Measurements from ENCODE around the gene SPATA18. TPM values are rescaled to one million over a fixed set of nuclear protein-coding genes. Genes with fewer than 3 reads are reported as not detected.
"Not testable (repeated sequence)": the region's sequence is repeated elsewhere in the genome, so short reads cannot be mapped to it uniquely, and the experiment has no call there.

SPATA18 gene
- total and polyA plus RNA-seq, 2 of the 13 experiments (the other 11 are each of a cell fraction or from before 2014, with no cell fraction given), result 5.7 to 13.2 TPM

DNA sequence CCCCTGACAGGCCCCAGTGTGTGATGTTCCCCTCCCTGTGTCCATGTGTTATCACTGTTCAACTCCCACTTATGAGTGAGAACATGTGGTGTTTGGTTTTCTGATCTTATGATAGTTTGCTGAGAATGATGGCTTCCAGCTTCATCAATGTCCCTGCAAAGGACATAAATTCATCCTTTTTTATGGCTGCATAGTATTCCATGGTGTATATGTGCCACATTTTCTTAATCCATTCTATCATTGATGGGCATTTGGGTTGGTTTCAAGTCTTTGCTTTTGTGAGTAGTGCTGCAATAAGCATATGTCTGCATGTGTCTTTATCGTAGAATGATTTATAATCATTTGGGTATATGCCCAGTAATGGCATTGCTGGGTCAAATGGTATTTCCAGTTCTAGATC is 35.3 kb downstream of the SPATA18 start:
- intact Hi-C loops (cut with micrococcal nuclease; ENCODE audit: unreplicated experiment); H3K4me3 ChIP-seq (replicated peaks in 1 of 3; ENCODE audit: insufficient read depth in 1 of 3, low read depth in 2 of 3, low read length in 3 of 3); H4K20me1 ChIP-seq (ENCODE audit: insufficient read depth, low read length); H3K9ac ChIP-seq (ENCODE audit: insufficient read depth, low read depth, low read length); H3K79me2 ChIP-seq (ENCODE audit: insufficient read depth, low read length); POLR2A ChIA-PET; H3K4me2 ChIP-seq (ENCODE audit: low read depth, low read length); DNase-seq (ENCODE audit: low spot score); H3K4me1 ChIP-seq (ENCODE audit: insufficient read depth, low read length); H3K9me3 ChIP-seq (ENCODE audit: low read length); H3K27ac ChIP-seq (ENCODE audit: extremely low read length, insufficient read depth, low read length); BruUV-seq (replicated peaks); H2AFZ ChIP-seq (ENCODE audit: low read length); CTCF ChIA-PET (ENCODE audit: low intra/inter-chr PET ratio, low total read pairs); ATAC-seq; H3K27me3 ChIP-seq (ENCODE audit: control insufficient read depth in 1 of 2, insufficient read depth in 2 of 2, low read length in 2 of 2); H3K36me3 ChIP-seq (replicated peaks in 1 of 2; ENCODE audit: control insufficient read depth in 1 of 2, insufficient read depth in 2 of 2, low read length in 2 of 2); in situ Hi-C loops (cut with HindIII; ENCODE audit: extremely low pct_ligation_motif_present, low pct_unique_long_range_greater_than_20kb); FAIRE-seq: not testable (repeated sequence)
- WGBS (ENCODE audit: low lambda C conversion rate), result 100% methylated on average over 1 of the region's 1 CpG

DNA sequence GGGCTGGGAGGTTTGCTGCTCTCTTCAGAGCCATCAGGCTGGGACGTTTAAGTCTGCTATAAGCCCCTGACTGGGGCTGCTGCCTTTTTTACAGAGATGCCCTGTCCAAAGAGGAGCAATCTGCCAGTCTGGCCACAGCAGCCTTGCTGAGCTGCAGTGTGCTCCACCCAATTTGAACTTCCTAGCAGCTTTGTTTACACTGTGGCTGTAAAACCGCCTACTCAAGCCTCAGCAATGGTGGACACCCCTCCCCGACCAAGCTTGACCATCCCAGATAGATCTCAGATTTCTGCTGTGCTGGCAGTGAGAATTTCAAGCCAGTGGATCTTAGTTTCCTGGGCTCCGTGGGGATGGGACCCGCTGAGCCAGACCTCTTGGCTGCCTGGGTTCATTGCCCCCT is 40.7 kb downstream of the SPATA18 start:
- BruUV-seq (replicated peaks), result no TSS peak
- no peak overlapping the region for H3K9ac ChIP-seq (ENCODE audit: insufficient read depth, low read depth, low read length)
- DNase-seq (ENCODE audit: low spot score) (peak; percentile 36), ATAC-seq (peak; percentile 60; the same call in 2 of the 3 replicates), FAIRE-seq (no peak)
- H3K79me2 ChIP-seq (ENCODE audit: insufficient read depth, low read length), result no peaks in the 10 kb centered on the region
- no peak overlapping the region for H3K4me3 ChIP-seq (replicated peaks in 1 of 3; ENCODE audit: insufficient read depth in 1 of 3, low read depth in 2 of 3, low read length in 3 of 3)
- in situ Hi-C loops (cut with HindIII; ENCODE audit: extremely low pct_ligation_motif_present, low pct_unique_long_range_greater_than_20kb), result no loop called here
- 70% methylated on average over 4 of the region's 5 CpGs for WGBS (ENCODE audit: low lambda C conversion rate)
- no peak overlapping the region for H2AFZ ChIP-seq (ENCODE audit: low read length)
- no peaks in the 10 kb centered on the region for H3K36me3 ChIP-seq (replicated peaks in 1 of 2; ENCODE audit: control insufficient read depth in 1 of 2, insufficient read depth in 2 of 2, low read length in 2 of 2)
- no peak overlapping the region for H3K27ac ChIP-seq (ENCODE audit: extremely low read length, insufficient read depth, low read length)
- no peaks in the 10 kb centered on the region for H4K20me1 ChIP-seq (ENCODE audit: insufficient read depth, low read length)
- no peaks in the 10 kb centered on the region for H3K9me3 ChIP-seq (ENCODE audit: low read length)
- H3K4me1 ChIP-seq (ENCODE audit: insufficient read depth, low read length), result peaks cover 17% of the 10 kb centered on the region
- POLR2A ChIA-PET, result no interaction called here
- CTCF ChIA-PET (ENCODE audit: low intra/inter-chr PET ratio, low total read pairs), result no interaction called here
- no peak overlapping the region; the same call in 1 of the 2 replicates for H3K4me2 ChIP-seq (ENCODE audit: low read depth, low read length)
- no peaks in the 10 kb centered on the region; a peak in 1 of 5 replicates for H3K27me3 ChIP-seq (ENCODE audit: control insufficient read depth in 1 of 2, insufficient read depth in 2 of 2, low read length in 2 of 2)
- intact Hi-C loops (cut with micrococcal nuclease; ENCODE audit: unreplicated experiment), result no loop called here
- TF ChIP-seq MAZ (IDR thresholded peaks at IDR 0.05; ENCODE audit: borderline replicate concordance, low read depth, low read length) (no peak), MAZ (CRISPR knock-in tag; IDR thresholded peaks at IDR 0.05; ENCODE audit: low read depth) (no peak), ZC3H13 (CRISPR knock-in tag; IDR thresholded peaks at IDR 0.05) (no peak), ZMYM4 (CRISPR knock-in tag; IDR thresholded peaks at IDR 0.05) (peak; percentile 26; the same call in 1 of the 2 replicates), FOXA1 (IDR thresholded peaks at IDR 0.05) (no peak), FOXA1 (CRISPR knock-in tag; IDR thresholded peaks at IDR 0.05) (peak; percentile 33; the same call in 1 of the 2 replicates), ZNF780A (CRISPR knock-in tag; IDR thresholded peaks at IDR 0.05) (no peak), ZNF331 (CRISPR knock-in tag; IDR thresholded peaks at IDR 0.05) (no peak), BCL6 (CRISPR knock-in tag; IDR thresholded peaks at IDR 0.05) (no peak), ZBTB7B (CRISPR knock-in tag; IDR thresholded peaks at IDR 0.05) (no peak), REXO4 (CRISPR knock-in tag; IDR thresholded peaks at IDR 0.05; ENCODE audit: borderline replicate concordance) (no peak), NR2C2 (CRISPR knock-in tag; IDR thresholded peaks at IDR 0.05; ENCODE audit: borderline replicate concordance) (no peak), ZNF629 (CRISPR knock-in tag; conservative IDR thresholded peaks at IDR 0.05) (no peak)
- TF ChIP-seq, protein P1, sequence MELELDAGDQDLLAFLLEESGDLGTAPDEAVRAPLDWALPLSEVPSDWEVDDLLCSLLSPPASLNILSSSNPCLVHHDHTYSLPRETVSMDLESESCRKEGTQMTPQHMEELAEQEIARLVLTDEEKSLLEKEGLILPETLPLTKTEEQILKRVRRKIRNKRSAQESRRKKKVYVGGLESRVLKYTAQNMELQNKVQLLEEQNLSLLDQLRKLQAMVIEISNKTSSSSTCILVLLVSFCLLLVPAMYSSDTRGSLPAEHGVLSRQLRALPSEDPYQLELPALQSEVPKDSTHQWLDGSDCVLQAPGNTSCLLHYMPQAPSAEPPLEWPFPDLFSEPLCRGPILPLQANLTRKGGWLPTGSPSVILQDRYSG (CRISPR knock-in tag; IDR thresholded peaks at IDR 0.05), result no peak
- TF ChIP-seq, protein P2, sequence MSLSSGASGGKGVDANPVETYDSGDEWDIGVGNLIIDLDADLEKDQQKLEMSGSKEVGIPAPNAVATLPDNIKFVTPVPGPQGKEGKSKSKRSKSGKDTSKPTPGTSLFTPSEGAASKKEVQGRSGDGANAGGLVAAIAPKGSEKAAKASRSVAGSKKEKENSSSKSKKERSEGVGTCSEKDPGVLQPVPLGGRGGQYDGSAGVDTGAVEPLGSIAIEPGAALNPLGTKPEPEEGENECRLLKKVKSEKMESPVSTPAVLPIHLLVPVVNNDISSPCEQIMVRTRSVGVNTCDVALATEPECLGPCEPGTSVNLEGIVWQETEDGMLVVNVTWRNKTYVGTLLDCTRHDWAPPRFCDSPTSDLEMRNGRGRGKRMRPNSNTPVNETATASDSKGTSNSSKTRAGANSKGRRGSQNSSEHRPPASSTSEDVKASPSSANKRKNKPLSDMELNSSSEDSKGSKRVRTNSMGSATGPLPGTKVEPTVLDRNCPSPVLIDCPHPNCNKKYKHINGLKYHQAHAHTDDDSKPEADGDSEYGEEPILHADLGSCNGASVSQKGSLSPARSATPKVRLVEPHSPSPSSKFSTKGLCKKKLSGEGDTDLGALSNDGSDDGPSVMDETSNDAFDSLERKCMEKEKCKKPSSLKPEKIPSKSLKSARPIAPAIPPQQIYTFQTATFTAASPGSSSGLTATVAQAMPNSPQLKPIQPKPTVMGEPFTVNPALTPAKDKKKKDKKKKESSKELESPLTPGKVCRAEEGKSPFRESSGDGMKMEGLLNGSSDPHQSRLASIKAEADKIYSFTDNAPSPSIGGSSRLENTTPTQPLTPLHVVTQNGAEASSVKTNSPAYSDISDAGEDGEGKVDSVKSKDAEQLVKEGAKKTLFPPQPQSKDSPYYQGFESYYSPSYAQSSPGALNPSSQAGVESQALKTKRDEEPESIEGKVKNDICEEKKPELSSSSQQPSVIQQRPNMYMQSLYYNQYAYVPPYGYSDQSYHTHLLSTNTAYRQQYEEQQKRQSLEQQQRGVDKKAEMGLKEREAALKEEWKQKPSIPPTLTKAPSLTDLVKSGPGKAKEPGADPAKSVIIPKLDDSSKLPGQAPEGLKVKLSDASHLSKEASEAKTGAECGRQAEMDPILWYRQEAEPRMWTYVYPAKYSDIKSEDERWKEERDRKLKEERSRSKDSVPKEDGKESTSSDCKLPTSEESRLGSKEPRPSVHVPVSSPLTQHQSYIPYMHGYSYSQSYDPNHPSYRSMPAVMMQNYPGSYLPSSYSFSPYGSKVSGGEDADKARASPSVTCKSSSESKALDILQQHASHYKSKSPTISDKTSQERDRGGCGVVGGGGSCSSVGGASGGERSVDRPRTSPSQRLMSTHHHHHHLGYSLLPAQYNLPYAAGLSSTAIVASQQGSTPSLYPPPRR (CRISPR knock-in tag; IDR thresholded peaks at IDR 0.05; ENCODE audit: borderline replicate concordance), result no peak

Measured in HepG2 (cell line).